SK-MEL-5 (cell line): ENCODE data around the gene ABCG4. TPM values are rescaled to one million over a fixed set of nuclear protein-coding genes. Genes with fewer than 3 reads are reported as not detected.
"Not testable (repeated sequence)": the region's sequence is repeated elsewhere in the genome, so short reads cannot be mapped to it uniquely, and the experiment has no call there.

Experiments
- DNase-seq: peaks from one replicate; pipeline ENCODE4 v3.0.0-alpha.2; 2016; ENCODE audit warnings: low read depth, low spot score
- in situ Hi-C: cut with HindIII; loops from 2 replicates; pipeline ENCODE4 v1.10.0; 2016; ENCODE audit warnings: low sequenced_read_pairs, high pct_unique_total_duplicates, low pct_unique_long_range_greater_than_20kb
- total RNA-seq: library from RNA; depleted of rRNA; stranded (reverse); fragments of >200 nt; shearing (Covaris generic); gene quantifications from 2 replicates; pipeline ENCODE4 v1.2.3, GENCODE V29; 2014

ABCG4 gene
- total RNA-seq, 1 experiment from 2014 or later = 0.05 TPM

DNA sequence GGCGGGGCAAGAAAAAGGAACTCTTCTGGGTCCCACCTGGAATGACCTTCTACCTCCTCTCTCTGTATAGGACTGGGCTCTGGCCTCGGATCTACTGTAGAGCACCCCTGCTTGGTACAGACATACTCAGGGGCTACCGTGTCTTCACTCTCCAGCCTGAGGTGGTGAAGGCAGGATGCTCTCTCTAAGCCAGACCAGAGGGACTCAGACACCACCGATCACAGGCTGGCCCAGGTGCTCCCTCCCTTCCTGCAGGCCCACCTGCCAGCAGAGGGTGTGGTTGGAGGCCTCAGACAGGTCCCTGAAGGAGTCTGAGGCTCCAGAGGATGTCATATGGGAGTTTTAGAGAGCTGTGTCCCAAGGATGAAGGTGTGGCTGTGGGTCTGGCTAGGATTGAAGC lies 40.5 kb downstream of the ABCG4 start:
- DNase-seq = no peak
- in situ Hi-C loops = no loop called here

DNA sequence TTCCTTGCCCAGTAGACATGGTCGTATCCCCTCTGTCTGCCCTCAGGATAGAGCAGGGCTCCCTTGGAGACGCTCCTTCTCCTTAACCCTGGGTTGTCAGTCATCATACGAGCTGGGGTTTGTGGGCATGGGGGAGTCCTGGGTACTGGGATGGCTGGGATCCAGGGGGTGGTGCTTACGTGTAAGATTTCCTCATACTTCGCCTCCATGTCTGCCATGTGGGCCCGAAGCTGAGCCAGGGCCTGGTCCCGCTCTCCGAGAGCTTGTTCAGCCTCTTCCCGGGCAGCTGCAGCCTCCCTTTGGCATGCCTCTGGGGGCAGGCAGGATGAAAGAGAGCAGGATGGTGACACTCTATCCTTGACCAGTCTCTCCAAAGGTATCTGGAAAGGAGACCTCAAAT lies 41.7 kb downstream of the ABCG4 start:
- in situ Hi-C loops = no loop called here
- no peak for DNase-seq

DNA sequence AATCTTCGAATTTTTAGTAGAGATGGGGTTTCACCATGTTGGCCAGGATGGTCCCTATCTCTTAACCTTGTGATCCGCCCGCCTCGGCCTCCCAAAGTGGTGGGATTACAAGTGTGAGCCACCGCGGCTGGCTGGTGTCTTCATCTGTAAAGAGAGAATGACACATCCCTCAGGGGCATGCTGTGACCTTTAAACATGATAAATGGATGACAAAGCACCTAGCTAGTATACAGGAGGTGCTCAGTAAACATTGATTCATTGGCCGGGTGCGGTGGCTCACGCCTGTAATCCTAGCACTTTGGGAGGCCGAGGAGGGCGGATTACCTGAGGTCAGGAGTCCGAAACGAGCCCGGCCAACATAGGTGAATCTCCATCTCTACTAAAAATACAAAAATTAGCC lies 42.4 kb downstream of the ABCG4 start:
- in situ Hi-C loops, DNase-seq: not testable (repeated sequence)

DNA sequence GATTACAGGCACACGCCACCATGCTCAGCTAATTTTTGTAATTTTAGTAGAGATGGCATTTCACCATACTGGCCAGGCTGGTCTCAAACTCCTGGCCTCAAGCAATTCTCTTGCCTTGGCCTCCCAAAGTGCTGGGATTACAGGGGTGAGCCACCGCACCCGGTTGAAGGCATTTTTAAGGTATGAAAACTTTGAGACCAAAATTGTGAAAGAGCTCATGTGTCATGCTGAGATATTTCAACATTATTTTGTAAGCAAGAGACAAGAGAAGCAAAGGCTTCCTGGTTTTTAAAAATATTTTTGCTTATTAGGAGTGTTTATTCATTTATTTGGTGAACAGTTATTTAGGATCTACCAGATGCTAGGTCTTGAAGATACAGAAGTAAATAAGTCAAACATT lies 43.3 kb downstream of the ABCG4 start:
- in situ Hi-C loops = no loop called here
- no peak for DNase-seq

DNA sequence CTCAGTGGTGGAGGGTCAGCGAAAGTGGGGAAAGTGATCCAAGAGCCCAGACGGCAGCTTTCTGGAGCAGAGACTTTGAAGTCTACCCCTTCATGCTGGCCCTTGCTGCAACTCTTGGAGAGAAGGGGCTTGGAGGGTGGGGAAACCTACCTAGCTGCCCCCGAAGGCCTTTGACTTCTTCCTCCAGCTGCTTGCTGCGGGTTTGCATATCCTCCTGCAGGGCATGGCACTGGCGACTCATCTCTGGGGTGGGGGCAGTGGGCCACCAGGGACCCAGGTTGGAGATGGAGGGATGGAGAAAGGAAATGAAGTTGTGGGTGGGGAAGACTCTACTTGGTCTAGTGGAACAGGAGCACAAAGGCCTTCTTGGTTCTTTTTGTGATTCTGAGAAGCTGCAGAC lies 44.1 kb downstream of the ABCG4 start:
- in situ Hi-C loops = no loop called here

DNA sequence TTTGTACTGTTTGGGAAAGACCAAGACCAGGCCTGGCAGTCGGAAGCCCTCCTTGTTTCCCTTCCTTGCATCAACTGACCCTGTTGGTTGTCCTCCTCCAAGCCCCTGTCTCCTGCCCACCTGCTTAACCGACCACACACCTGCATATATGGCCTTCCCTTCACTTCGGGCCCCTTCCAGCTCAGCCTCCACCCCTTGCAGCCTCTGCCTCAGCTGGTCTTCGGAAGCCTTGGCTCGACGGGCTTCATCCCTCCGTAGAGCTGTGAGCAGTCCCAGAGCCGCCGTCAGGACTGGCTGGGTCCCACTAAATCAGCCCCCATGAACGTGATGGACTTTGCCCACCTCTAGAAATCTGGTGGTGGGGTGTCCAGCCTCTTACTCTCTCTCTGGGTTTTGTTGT lies 44.8 kb downstream of the ABCG4 start:
- in situ Hi-C loops = no loop called here
- DNase-seq = no peak

More for the DNA sequence above, 44.1 kb downstream of the ABCG4 start:
- no peak for DNase-seq

DNA sequence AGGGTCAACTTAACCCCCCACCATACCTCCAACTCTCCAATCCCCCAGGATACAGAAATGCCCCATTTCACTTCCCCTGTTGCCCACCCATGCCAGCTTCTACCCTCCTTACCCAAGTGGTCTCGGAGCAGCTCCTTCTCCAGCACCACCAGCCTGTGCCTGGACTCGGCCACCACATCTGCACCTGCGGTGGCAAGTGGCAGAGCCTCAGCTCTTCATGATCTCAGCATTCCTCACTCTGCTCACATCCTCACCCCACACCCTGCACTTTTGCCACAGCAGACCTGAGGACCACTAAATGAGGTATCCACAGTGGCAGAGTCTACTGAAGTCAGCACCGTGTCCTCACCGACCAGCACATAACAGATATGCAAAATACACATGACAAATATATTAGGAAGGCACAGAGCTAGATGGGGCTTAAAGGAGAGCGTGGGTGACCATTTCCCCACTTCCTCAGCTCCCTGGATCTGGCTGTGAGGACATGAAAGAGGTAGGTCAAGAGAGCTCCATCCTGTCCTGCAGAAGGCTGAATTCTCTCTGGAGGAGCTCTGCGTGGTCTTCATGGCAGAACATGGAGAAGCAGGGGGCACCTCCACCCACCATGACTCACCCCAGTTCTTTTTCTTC lies 46.1 kb downstream of the ABCG4 start:
- in situ Hi-C loops = no loop called here
- DNase-seq = no peak

DNA sequence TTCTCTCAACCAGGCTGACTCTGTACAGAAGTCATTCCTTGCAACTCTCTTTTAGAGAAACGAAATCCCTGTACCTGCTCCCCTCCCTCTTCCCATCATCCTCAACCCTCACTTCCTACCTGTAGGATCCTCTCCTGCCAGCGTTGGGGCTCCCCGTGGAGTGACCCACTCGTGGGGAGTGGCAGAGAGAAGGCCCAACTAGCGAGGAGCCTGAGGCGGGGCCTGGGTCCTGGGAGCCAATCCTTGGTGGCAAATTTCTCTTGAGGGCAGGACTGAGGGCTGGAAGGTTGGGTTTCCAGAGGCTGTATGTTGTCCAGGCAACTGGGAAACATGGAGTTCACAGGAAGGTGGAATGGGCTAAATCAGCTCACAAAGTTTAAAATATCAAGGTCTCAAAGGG lies 46.8 kb downstream of the ABCG4 start:
- peak; percentile 70 for DNase-seq
- in situ Hi-C loops = no loop called here

DNA sequence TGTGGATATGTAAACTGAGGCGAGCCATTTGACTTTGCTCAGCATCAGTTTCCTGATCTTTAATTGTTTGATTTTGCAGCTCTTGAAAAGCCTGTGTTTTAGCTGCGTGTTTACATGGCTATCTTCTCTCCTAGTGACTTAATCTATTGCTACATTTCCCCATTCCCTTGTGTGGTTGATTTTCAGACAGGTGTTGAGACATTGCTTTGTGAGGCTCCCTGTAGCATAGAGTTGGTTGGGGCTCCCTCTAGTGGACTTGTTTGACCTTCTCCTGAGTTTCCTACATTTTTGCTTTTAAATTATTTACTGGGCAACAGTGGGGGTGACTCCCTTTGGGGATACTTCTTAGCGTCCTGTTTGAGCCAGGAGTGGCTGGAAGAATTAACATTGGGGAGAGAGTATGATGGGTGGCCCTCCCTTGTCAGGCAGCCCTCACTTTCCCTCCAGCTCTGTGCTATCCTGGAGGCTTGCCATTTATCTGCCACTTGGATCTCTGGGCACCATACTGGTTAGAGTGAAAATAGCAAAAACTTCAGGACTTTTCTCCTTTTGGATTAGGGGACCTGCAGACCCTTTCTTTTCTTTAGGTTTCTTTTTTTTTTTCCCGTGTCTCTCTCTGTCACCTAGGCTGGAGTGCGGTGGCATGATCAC lies 48.1 kb downstream of the ABCG4 start:
- DNase-seq = peak; percentile 76
- in situ Hi-C loops = no loop called here

DNA sequence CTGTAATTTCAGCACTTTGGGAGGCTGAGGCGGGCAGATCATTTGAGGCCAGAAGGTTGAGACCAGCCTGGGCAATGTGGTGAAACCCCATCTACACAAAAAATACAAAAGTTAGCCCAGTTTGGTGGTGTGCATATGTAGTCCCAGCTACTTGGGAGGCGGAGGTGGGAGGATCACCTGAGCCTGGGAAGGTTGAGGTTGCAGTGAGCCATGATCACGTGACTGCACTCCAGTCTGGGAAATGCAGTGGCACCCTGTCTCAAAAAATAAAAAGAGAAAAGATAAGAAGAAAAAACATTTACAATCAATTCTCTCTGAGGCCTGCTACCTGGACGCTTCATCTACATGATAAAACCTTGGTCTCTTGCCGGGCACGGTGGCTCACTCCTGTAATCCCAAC lies 50.1 kb downstream of the ABCG4 start:
- in situ Hi-C loops = no loop called here
- no peak for DNase-seq

DNA sequence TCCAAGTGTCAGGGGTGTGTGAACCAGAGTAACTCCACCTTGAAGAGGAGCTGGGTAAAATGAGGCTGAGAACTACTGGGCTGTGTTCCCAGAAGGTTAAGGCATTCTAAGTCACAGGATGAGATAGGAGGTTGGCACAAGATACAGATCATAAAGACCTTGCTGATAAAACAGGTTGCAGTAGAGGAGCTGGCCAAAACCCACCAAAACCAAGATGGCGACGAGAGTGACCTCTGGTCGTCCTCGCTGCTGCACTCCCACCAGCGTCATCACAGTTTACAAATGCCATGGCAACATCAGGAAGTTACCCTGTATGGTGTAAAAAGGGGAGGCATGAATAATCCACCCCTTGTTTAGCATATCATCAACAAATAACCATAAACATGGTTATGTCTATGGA lies 52.4 kb downstream of the ABCG4 start:
- in situ Hi-C loops, DNase-seq: not testable (repeated sequence)

DNA sequence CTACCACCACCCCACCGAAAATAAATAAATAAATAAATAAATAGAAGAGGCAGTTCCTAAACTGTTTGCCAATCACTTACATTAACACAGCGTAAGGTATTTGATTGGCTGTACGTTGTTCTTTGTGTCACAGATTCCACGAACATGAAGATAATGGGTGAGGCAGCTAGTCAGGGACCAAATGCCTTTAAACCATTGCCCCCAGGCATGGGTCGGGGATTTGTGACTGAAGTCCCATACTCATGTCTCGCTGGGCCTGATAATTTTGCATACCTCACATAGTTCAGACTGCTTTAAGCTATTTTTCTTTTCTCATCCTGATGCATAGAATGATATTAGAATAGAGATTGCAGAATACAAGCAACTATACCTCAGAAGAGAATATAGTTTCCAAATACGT lies 53.7 kb downstream of the ABCG4 start:
- in situ Hi-C loops = no loop called here
- no peak for DNase-seq

DNA sequence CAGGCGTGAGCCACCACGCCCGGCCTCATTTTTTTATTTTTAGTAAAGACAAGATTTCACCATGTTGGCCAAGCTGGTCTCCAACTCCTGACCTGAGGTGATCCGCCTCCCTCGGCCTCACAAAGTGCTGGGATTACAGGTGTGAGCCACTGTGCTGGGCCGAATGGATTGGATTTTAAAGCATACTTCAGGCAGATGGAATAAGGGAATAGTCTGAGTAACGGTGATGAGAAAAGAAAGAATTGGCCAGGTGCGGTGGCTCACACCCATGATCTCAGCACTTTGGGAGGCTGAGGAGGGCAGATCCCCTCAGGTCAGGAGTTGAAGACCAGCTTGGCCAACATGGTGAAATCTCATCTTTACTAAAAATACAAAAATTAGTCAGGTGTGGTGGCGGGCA lies 55.2 kb downstream of the ABCG4 start:
- in situ Hi-C loops = no loop called here
- no peak for DNase-seq

DNA sequence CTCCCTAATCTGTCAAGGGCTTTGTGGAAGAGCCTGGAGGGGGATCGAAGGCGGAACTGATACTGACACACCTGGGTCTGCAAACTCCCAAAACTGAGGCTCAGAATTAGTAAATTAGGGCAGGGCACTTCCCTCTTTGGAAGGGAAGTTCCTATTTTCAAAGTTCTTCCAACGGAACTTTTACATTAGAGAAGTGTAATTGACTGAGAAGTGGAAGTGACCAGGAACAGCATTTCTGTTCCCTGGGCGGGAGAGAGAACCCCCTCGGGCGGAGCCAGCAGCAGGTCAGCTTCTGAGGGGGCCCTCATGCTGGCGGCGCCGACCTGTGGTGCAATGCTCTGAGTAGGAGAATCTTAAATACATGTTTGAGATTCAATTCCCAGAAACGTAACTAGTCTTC lies 56.2 kb downstream of the ABCG4 start:
- DNase-seq = no peak
- in situ Hi-C loops = no loop called here

DNA sequence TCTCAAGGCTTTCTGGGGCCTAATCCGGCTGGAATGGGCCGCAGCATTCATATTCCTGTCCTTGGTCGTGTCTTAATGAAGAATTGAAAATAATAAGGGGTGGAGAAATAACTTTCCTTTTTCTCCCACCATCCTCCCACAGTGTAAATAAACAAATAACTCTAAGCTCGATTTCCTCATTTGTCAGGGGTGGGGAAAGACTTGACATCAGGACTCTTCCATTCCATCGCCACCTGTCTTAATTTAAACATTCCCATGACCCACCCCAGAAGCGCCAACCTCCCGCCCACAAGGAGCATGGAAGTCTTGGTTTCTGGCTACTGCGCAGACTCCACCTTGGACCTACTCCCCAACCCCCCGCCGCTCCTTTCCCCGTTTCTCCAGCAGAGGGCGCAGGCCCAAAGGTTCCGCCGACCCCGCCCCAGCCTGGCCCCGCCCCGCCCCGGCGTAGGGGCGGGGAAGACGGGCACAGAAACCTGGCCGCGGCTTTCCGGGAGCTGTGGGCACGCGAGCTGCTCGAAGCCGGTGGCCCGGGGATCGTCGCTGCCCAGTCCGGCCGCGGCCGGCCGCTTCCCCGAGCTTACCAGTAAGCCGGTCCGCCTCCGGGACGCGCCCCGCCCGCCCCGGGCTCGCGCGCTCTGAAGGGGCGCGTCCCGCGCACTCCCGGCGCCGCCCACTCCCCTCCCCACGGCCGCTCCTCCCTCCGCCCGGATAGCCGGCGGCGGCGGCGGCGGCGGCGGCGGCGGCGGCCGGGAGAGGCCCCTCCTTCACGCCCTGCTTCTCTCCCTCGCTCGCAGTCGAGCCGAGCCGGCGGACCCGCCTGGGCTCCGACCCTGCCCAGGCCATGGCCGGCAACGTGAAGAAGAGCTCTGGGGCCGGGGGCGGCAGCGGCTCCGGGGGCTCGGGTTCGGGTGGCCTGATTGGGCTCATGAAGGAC lies 57.0 kb downstream of the ABCG4 start, which contains the start of gene CBL:
CBL (plus strand) TSS at position 766 of the 937 bp plus-strand sequence; CDS start at position 845, 79 bp downstream.
- in situ Hi-C loops = no loop called here

DNA sequence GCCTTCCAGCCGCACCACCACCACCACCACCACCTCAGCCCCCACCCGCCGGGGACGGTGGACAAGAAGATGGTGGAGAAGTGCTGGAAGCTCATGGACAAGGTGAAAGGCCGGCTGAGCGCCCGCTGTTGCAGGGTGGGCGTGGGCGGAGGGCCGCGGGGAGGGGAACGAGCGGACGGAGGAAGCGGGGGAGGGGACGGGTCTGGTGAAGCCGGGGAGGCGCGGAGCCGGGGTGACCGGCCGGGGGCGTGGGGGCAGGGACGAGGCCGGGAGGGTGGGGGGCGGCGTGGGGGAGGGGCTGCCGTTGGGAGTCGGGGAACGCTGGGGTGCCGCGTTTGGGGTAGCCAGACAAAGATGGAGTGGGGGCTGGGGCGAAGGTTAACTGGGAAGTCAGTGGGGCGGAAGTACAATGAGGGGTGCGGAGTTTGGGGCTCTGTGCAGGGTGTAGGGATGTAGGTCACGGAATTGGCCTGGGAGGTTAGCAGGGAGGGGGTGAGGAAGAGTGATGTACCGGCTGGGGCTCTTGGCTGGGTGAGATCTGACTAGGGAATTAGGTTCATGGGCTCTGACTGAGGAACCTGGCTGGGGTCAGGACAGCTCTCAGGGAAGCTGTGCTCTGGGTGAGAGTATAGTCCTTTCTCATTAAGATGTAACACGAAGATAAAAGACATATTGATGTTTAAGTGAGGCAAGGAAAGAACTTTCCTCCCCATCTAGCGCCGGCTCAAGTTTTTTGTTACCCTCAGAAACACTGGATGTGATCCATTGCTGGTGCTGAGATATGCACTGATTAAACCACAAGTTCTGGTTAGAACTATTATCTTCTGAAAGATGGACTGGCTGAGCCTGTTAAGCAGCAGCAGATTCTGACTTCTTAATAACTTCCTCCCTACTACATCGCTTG lies 57.9 kb downstream of the ABCG4 start:
- peak; percentile 15 for DNase-seq
- in situ Hi-C loops = no loop called here

More for the DNA sequence above, 57.0 kb downstream of the ABCG4 start, which contains the start of gene CBL:
- DNase-seq = peak; percentile 87

DNA sequence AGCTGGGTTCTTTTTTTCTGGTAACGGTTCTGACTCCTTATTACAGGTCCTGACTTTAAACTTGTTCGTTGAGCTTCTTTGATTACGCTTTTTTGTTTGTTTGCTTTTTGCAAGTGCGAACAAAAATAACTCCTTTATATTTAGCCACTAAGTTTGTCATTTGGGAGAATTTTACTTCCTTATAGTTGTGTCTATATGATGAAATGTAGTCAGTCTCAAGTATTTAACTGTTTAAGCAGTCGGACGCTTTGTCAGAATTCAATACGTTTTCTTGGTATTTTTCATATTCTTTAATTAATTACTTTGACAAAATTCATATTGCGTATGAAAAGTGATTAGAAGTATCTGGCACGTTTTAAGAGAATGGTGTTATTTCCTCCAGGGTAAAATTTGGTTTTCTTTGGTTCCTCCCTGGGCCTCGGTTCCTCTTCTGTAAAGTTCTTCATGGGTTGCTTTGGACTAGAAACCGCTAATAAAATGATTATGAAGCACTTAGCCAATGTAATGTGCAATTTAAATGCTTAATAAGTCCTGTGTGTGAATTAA lies 58.6 kb downstream of the ABCG4 start:
- DNase-seq = no peak
- in situ Hi-C loops = no loop called here
